Urothelium cell line (cell line): ENCODE results near the gene GXYLT1.
"Not testable (repeated sequence)": the region's sequence is repeated elsewhere in the genome, so short reads cannot be mapped to it uniquely, and the experiment has no call there.

ENCODE experiments used
- DNase-seq: peaks from one replicate; pipeline ENCODE4 v3.0.0; 2011; ENCODE audit warnings: low spot score, mixed read lengths
- FAIRE-seq: peaks from 2 replicates; lab custom pipeline; 2011; peaks lifted over from hg19 to GRCh38; lab: Jason Lieb, UNC

GXYLT1 gene, protein sequence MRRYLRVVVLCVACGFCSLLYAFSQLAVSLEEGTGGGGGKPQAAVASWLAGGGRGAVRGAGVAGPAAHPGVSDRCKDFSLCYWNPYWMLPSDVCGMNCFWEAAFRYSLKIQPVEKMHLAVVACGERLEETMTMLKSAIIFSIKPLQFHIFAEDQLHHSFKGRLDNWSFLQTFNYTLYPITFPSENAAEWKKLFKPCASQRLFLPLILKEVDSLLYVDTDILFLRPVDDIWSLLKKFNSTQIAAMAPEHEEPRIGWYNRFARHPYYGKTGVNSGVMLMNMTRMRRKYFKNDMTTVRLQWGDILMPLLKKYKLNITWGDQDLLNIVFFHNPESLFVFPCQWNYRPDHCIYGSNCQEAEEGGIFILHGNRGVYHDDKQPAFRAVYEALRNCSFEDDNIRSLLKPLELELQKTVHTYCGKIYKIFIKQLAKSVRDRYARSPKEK

DNA sequence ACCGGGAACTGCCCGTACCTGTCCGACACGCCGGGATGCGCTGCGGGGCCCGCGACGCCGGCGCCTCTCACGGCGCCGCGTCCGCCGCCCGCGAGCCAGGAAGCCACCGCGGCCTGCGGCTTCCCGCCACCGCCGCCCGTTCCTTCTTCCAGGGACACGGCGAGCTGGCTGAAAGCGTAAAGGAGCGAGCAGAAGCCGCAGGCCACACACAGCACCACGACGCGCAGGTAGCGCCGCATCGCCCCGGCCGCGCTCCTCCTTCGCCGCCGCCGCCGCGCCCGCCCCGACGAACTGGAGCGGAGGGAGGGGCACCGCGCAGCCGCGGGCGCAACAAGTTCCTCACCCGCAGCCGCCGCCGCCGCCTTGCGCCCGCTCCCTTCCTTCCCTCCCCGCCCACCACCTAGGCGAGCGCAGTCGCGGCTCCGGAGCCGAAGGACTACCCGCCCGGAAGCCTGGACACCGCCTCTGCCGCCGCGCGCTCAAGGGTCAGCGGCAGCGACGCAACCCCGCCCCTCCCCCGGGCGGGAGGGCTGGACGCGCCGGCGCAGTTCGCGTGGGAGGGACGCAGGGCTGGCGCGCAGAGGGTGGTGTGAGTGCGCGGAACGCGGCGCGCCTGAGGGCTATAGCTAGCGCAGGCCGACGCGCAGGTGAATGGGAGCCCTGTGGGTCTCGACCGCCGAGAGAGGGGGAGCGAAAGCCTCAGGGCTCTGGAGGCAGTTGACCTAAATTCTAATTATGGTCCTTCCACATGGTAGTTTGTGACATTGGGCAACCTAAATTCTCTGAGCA lies at the start of gene GXYLT1:
Gene GXYLT1, minus strand, starts transcription at position 467 of the 789 bp plus-strand sequence. Its CDS starts 228 bp downstream, at position 239.
- peak; percentile 97 for DNase-seq
- peak; percentile 99 for FAIRE-seq

DNA sequence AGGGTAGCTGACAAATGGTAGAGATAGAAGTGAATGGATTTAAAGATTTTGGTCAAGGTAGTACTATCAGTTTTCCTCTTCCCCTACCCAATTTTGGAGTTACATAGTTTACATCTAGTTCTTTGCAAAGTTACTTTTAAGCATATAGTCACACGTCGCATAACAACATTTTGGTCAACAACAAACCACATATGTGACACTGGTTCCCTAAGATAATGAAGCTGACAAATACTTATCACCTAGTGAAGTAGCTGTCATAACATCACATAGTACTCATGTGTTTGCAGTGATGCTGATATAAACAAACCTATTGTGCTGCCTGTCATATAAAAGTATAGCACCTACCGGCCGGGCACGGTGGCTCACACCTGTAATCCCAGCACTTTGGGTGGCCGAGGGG lies 48.0 kb upstream of the GXYLT1 start:
- DNase-seq, result no peak
- peak; percentile 53 for FAIRE-seq

DNA sequence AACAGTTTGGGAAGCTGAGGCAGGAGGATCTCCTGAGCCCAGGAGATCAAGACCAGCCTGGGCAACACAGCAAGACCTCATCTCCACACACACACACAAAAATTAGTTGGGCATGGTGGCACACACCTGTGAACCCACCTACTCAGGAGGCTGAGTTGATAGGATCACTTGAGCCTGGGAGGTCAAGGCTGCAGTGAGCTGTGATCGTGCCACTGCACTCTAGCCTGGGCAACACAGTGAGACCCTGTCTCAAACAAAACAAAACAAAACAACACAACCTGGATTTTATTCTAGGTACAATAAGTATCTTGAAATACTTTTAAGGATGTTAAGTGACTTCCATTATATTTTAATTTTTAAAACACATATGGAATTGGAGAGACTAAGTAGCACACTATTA lies 47.6 kb upstream of the GXYLT1 start:
- DNase-seq (no peak), FAIRE-seq (no peak)

DNA sequence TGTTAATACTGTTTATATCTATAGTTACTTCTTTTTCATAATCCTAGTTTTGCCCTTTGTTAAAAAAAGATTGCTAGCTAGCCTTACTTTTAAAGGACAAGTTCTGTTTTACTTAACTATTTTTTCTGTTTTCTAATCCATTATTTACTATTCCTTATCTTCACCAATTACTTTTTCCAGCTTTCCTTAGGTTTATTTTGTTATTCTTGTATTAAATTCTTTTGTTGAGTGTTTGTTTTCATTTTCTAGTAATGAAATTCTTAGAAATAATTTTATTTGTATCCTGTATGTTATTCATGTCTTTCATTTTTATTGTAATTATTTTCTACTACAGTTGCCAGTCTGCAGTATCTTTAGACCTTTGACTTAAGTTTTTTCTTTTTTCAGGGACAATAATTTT lies 45.7 kb upstream of the GXYLT1 start:
- FAIRE-seq, result no peak
- DNase-seq, result no peak

DNA sequence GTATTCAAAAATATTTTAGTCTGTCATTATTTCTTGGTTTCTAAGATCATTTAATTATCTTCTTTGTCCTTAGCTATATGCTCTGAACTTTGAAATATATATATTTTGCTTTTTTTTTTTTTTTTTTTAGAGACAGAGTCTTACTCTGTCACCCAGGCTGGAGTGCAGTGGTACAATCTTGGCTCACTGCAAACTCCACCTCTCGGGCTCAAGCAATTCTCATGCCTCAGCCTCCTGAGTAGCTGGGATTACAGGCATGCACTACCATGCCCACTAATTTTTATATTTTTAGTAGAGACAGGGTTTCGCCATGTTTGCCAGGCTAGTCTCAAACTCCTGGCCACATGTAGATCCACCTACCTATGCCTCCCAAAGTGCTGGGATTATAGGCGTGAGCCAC lies 43.6 kb upstream of the GXYLT1 start:
- not testable (repeated sequence) for FAIRE-seq

DNA sequence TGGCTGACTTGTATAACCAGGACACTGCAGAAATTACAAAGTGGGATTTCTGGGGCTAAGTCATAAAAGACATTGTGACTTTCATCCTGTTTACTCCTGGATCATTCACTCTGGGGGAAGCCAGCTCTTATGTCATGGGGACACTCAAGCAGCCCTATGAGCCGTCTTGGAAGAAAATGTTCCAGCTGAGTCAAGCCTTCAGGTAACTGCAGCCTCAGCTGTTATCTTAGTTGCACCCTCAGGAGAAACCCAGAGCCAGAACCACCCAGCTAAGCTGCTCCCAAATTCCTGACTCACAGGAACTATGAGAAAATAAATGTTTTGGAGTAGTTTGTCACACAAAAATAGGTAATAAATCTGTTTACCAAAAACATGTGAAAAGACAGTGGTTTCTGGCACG lies 43.1 kb upstream of the GXYLT1 start:
- FAIRE-seq (no peak), DNase-seq (no peak)

More for the DNA sequence above, 43.6 kb upstream of the GXYLT1 start:
- DNase-seq, result not testable (repeated sequence)

DNA sequence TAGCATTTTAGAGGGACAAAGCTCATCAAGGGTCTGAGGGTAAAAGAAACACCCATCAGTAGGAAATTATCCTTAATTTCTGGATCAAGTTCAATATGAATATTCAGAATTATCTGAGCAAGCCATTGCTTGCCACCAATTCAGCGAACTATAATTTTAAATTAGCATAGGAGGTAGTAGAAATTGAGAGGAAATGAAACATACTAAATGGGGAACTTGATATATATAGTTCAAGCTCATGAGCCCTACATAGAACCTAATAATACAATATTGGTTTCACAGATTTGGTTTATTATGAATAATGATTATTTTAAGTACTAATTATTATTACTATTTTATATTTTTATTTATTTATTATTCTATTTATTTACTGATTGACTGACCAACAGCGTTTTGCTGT lies 42.1 kb upstream of the GXYLT1 start:
- no peak for FAIRE-seq

DNA sequence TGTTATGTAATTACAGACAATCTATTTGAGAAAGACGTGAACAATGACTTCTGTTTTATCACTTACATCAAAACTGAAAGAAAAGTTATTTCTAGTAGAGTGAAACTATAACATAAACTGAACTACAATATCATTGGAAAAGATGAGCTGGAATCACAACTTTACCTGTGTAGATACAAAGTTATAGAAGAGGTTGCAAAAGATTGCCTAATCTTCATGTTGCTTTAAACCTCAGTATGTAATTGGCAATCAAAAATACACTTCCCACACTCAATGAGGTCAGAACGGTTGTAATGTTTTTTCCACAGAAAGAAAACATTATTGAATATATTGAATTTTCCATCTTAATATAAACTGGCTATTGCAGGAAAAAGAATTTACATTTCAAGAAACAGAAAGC lies 37.7 kb upstream of the GXYLT1 start:
- DNase-seq (no peak), FAIRE-seq (no peak)

More for the DNA sequence above, 42.1 kb upstream of the GXYLT1 start:
- no peak for DNase-seq

DNA sequence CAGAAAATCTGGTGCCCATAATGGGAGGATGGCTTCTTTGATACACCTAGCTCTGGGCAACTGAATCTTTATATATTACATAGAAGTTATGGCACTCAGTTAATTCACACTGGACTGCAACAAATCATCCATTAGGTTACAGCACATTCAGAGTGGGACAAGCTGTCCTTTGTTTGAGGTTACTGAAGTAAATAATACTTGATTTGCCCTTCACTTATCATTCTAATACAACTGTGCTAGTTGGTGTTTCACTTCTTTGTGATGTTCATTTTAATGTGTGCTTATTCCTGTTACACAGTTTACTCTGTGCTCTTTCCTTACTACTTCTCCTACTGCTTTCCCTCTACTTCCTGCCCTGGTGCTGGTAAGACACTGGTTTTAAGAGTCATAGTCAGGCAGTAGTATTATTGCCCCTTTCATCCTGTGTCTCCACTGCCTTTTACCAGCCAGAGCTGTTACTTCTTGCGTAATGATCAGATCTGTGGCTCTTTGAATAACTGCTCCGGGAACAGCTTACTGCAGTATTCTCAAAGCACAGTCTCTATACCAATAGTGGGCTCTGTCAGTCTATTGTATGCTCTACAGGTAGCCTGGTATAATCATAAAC lies 36.4 kb upstream of the GXYLT1 start:
- DNase-seq (no peak), FAIRE-seq (no peak)

DNA sequence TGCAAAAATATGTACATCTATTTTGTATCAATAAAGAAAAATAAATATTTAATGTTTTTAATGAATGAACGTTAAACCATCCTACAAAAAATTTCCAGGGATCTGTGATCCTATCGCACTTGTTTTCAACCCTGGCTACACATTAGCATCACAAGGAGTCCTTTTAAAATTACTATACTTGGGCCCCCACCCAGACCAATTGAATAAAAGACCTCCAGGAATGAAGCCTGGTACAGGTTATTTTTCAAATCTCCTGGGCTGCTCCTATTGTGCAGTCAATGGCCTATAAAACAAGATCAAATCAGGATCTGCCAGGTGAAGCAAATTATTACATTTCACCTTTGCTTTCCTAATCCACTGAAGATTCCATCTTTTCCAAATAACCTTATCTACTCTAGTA lies 33.4 kb upstream of the GXYLT1 start:
- no peak for FAIRE-seq
- no peak for DNase-seq

DNA sequence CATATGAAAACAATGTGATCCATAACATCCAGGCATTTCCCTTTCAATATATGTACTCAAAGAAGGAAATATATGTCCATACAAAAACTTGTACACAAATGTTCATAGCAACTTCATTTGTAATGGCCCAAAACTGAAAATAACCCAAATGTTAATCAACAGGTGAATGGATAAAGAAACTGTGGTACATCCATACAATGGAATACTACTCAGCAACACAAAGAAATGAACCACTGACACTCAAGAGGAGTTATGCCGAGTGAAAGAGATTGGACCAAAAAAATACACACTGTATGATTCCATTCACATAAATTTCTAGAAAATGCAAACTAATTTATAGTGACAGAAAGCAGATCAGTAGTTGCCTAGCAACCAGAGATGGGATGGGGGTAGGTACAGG lies 30.3 kb upstream of the GXYLT1 start:
- FAIRE-seq (no peak), DNase-seq (no peak)

DNA sequence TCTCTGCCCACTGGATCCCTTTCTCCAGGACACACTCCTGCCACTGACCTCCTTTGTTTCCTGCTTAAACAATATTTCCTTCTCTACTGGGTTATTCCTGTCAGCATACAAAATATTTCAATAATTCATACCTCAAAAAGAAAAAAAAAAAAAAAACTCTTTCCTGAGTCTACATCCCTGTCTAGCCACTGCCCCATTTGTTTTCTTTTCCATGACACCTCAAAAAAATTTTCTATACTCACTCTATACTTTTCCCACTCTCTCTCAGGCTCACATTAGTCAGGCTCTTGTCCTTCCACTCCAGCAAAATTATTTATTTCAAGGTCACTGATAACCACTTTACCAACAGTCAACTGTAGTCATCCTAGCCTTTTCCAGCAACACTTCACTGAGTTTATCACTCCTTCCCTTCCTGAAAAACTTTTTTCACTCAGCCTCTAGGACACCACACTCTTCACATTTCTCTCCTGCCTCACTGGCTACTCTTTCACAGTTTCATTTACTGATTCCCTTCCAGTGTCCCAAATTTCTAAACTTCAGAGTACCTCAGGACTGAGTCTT lies 29.4 kb upstream of the GXYLT1 start:
- no peak for DNase-seq
- no peak for FAIRE-seq

DNA sequence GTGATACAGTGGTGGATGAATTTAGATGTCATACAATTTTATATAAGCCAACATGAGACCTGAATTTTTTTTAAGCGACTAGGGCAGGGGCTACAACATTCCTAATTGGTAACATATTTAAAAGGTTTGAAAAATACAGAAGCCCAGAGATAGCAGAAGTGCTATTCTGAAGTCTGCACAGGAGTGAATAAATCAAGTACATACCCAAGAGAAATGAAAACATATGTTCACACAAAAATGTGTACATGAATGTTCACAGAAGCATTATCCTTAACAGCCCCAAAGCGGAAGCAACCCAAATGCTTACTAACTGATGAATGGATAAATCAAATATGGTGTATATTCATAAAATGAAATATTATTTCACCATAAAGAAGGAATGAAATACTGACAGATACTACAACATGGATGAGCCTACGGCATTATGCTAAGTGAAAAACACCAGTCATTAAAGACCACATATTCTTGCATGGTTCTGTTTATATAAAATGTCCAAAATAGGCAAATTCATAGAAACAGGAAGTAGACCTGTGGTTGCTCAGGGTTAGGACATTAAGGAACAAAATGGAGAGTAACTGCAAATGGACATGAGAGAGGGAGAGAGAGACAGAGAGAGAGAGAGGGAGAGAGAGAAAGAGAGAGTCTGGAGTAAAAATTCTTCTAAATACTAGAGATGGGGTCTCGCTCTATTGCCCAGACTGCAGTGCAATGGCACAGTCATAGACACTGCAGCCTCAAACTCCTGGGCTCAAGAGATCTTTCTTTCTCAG lies 28.0 kb upstream of the GXYLT1 start:
- FAIRE-seq, result no peak
- no peak for DNase-seq

DNA sequence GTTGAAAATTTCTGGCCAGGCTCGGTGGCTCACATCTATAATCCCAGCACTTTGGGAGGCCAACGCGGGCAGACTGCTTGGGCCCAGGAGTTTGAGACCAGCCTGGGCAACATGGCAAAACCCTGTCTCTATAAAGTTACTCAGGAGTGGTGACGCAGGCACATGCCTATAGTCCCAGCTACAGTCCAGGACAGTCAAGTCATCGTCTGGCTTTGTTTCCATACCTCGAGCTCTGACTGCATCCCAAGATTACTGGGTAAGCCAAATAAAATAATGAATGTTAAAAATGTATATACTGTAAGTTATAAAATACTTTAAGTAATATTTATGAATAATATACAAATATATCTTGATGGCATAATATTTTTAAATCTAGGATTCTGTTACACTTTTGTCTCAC lies 23.0 kb upstream of the GXYLT1 start:
- FAIRE-seq (no peak), DNase-seq (no peak)

DNA sequence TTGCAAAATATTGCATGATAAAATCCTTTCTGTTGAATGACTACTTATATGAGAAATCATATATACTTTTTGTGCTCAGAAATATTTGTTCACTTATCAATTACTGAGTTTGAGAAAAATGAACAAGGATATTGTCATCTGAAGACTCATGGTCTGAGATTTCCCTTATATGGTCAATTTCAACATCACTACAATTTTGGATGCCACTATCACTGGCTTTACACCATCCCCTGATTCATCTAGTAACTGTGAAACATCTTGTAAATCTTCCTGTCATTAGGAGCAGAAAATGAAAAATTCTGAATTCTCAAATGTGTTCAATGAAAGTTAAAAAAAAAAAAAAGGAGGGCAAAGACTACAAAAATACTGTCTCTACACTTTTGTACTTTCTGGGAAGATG lies 21.8 kb upstream of the GXYLT1 start:
- DNase-seq, result no peak
- no peak for FAIRE-seq

DNA sequence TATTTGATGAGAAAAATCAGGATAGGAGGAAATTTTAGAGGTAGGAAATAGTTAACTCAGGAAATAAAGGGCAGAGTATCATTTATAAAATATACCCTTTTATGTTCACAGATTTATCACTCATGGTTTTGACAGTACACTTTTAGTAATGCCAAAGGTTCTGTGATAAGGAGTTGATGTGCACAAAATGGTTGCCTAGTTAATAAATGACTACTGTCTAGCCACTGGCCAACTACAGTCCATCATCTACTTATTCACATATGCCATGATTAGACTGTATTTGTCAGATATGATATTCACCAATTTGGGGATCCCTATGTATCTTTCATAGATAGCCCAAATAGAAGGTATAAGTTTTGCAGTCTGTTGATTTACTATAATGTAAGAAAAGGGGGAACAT lies 19.2 kb upstream of the GXYLT1 start:
- no peak for FAIRE-seq

DNA sequence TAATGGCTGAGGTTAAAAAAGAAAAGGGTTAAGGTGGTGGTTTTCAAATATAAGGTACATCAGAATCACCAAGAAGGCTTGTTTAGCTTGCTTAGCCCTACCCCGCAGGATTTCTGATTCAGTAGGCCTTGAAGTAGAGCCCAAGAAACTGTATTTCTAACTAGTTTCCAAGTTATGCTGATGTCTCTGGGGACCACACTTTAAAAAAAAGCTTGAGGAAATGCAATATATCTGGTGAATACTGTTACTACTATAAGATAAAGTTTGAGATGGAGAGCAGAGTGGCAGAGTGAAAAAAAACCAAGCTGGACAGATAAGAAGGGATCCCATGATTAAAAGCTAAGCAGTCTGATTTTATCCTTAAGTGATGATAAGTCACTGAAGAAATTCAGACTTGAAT lies 18.3 kb upstream of the GXYLT1 start:
- DNase-seq (no peak), FAIRE-seq (no peak)

More for the DNA sequence above, 19.2 kb upstream of the GXYLT1 start:
- DNase-seq, result no peak

DNA sequence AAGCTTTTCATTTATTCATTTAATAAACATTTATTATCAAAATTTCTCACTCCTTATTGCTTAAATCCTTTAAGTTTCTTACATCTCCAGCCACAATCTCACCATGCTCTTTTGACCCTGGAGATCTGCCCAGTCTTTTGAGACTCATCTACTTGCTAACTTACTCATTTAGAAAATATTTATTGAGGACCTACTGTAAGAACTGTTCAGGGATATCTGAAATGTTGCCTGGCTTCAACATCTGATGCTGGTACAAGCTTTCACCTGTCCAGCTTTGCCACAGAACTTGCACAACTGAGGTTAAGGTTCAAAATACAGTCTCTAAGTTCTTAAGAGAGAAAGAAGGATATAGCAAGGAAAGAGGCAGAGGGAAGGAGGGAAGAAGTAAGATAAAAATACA lies 17.5 kb upstream of the GXYLT1 start:
- FAIRE-seq (no peak), DNase-seq (no peak)

DNA sequence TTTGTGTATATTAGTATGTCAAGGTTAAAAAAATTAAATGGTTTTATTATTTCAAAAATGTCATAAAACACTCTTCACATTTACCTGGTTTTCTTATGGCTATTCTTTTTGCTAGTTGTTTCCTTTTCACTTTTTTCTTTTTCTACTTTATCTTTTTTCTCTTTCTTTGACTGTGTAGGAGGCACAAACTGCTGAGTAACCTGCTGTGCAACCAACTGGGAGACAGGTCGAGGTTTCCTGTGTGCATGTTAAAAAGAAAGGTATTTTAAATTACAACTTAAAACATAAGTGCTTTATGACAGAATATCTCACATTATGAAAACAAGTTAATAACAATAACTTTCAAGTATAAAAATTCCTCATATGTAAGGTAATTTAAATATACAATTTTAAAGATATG lies 16.9 kb upstream of the GXYLT1 start:
- DNase-seq, result no peak
- FAIRE-seq, result no peak

DNA sequence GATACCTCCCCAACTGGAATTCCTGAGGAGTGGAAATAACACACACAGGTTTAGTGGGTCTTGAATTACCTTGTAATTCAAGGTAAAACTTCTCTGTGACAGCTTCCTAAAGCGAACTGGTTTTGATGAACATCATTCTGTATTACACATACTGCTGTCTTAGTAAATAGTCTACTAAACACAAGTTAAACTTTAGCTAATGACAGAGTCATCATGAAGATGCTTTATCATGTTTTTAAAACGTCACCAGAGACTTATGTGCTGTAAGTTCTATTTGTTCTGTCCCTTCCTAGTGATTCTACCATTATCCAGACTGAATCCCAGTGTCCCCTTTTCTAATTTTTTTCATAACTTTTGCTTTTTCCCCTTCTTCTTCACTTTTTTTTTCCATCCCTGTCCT lies 11.6 kb upstream of the GXYLT1 start:
- no peak for DNase-seq
- FAIRE-seq, result no peak
